SK-N-SH (cell line): ENCODE data around the gene DYRK1A. TPM values are rescaled to one million over a fixed set of nuclear protein-coding genes. Genes with fewer than 3 reads are reported as not detected.

Experiments used
- CTCF ChIA-PET: fragments of 300-600, 350-600 bp; formaldehyde crosslinking; extraction: SDS; loops from one replicate; lab custom pipeline; 2021; lab: Yijun Ruan, JAX
- POLR2A ChIA-PET: fragments of 350-600 bp; sonication (Branson Sonifier 250); formaldehyde crosslinking; extraction: SDS; loops from one replicate; lab custom pipeline; 2020; ENCODE audit warnings: antibody characterized with exemption, inconsistent platforms; lab: Yijun Ruan, JAX
- DNase-seq: peaks from one replicate; pipeline ENCODE4 v3.0.0; 2012
- H2AFZ ChIP-seq: fragments of 200-600 bp; sonication (generic); 2 replicates; pipeline ENCODE4 v1.8.1; 2016; ENCODE audit warnings: antibody characterized with exemption, mild to moderate bottlenecking, low read depth
- H3F3A ChIP-seq: fragments of 200-600 bp; sonication (generic); replicated peaks from 2 replicates; pipeline ENCODE3; 2016; ENCODE audit warnings: antibody characterized with exemption, mild to moderate bottlenecking; ENCODE audit not compliant: insufficient read depth
- H3K27ac ChIP-seq, 2 experiments: fragments of 200-500 bp in 1 of 2; fragments of 200-600 bp in 1 of 2; sonication (Bioruptor generic) in 1 of 2; sonication (generic), shearing (Covaris generic) in 1 of 2; 2 replicates each; pipeline versions ENCODE4 v1.5.1 to v1.6.1; 2014 to 2016; ENCODE audit warnings: low read depth in 2 of 2, inconsistent platforms in 1 of 2, low read length in 1 of 2, mild to moderate bottlenecking in 1 of 2, mixed read lengths in 1 of 2
- H3K27me3 ChIP-seq: fragments of 200-600 bp; sonication (generic), shearing (Covaris generic); 2 replicates; pipeline ENCODE4 v1.6.1; 2016; ENCODE audit warnings: mixed run types; ENCODE audit not compliant: insufficient read depth
- H3K36me3 ChIP-seq, 2 experiments: fragments of 200-500 bp in 1 of 2; fragments of 200-600 bp in 1 of 2; sonication (Bioruptor generic) in 1 of 2; sonication (generic) in 1 of 2; replicated peaks in 1 of 2; 2 replicates each; pipeline versions ENCODE3 to v1.5.1; 2014 to 2016; ENCODE audit warnings: low read length in 1 of 2, mild to moderate bottlenecking in 1 of 2; ENCODE audit not compliant: insufficient read depth in 2 of 2, control insufficient read depth in 1 of 2
- H3K4me1 ChIP-seq, 2 experiments: fragments of 200-500 bp in 1 of 2; fragments of 200-600 bp in 1 of 2; sonication (Bioruptor generic) in 1 of 2; sonication (generic), shearing (Covaris generic) in 1 of 2; 2 replicates each; pipeline versions ENCODE4 v1.5.1 to v1.6.1; 2014 to 2016; ENCODE audit warnings: low read depth in 1 of 2, low read length in 1 of 2, mixed run types in 1 of 2; ENCODE audit not compliant: insufficient read depth in 2 of 2, control insufficient read depth in 1 of 2
- H3K4me2 ChIP-seq: fragments of 200-600 bp; sonication (generic), shearing (Covaris generic); 2 replicates; pipeline ENCODE4 v1.6.1; 2017; ENCODE audit warnings: mixed run types
- H3K4me3 ChIP-seq, 2 experiments: fragments of 200-500 bp in 1 of 2; fragments of 200-600 bp in 1 of 2; sonication (Bioruptor generic) in 1 of 2; sonication (generic), shearing (Covaris generic) in 1 of 2; 2 replicates each; pipeline versions ENCODE4 v1.5.1 to v1.8.1; 2014 to 2016; ENCODE audit warnings: low read depth in 2 of 2, inconsistent platforms in 1 of 2, low read length in 1 of 2, mild to moderate bottlenecking in 1 of 2, mixed read lengths in 1 of 2, moderate library complexity in 1 of 2
- H3K79me2 ChIP-seq: fragments of 200-600 bp; sonication (generic); 2 replicates; pipeline ENCODE4 v1.8.1; 2017; ENCODE audit warnings: mild to moderate bottlenecking; ENCODE audit not compliant: insufficient read depth
- H3K9ac ChIP-seq: fragments of 200-600 bp; sonication (generic); 2 replicates; pipeline ENCODE4 v1.6.1; 2017; ENCODE audit warnings: mixed run types
- H3K9me2 ChIP-seq: fragments of 200-600 bp; sonication (generic); 2 replicates; pipeline ENCODE4 v1.6.1; 2017; ENCODE audit warnings: mixed run types
- H3K9me3 ChIP-seq: fragments of 200-600 bp; sonication (generic); 2 replicates; pipeline ENCODE4 v1.6.1; 2017; ENCODE audit warnings: mixed run types, mild to moderate bottlenecking, moderate library complexity
- H4K20me1 ChIP-seq: fragments of 200-600 bp; sonication (generic); 2 replicates; pipeline ENCODE4 v1.6.1; 2017; ENCODE audit warnings: mild to moderate bottlenecking, mixed run types; ENCODE audit not compliant: insufficient read depth
- CHD2 ChIP-seq: fragments of 150-350 bp; IDR thresholded peaks from 2 replicates; pipeline ENCODE4 v1.6.1; 2018; ENCODE audit warnings: low read length; ENCODE audit not compliant: partially characterized antibody
- ELF1 ChIP-seq: IDR thresholded peaks from 2 replicates; pipeline ENCODE4 v1.4.0; 2012
- FOXJ3 ChIP-seq: sonication (generic); formaldehyde crosslinking; IDR thresholded peaks from 2 replicates; pipeline ENCODE4 v1.5.1; 2020; ENCODE audit warnings: mild to moderate bottlenecking, missing genetic modification reagents
- FOXM1 ChIP-seq: IDR thresholded peaks from 2 replicates; pipeline ENCODE4 v1.4.0; 2012; ENCODE audit warnings: low read depth, mild to moderate bottlenecking
- GABPA ChIP-seq: IDR thresholded peaks from 2 replicates; pipeline ENCODE4 v1.4.0; 2012; ENCODE audit warnings: low read depth, mild to moderate bottlenecking
- GATA2 ChIP-seq: sonication (generic); formaldehyde crosslinking; IDR thresholded peaks from 2 replicates; pipeline ENCODE4 v1.5.0; 2020; ENCODE audit warnings: mild to moderate bottlenecking, missing genetic modification reagents
- JUND ChIP-seq: IDR thresholded peaks from 2 replicates; pipeline ENCODE4 v1.4.0; 2012
- MXI1 ChIP-seq: IDR thresholded peaks from 2 replicates; pipeline ENCODE4 v1.6.1; 2012; ENCODE audit warnings: mild to moderate bottlenecking, low read depth, low read length, improper control_type of control experiment
- NFIC ChIP-seq: IDR thresholded peaks from 2 replicates; pipeline ENCODE4 v1.4.0; 2012; ENCODE audit warnings: borderline replicate concordance
- NRF1 ChIP-seq: IDR thresholded peaks from 2 replicates; pipeline ENCODE4 v1.6.1; 2012; ENCODE audit warnings: low read depth, mild to moderate bottlenecking, low read length
- RXRA ChIP-seq: IDR thresholded peaks from 2 replicates; pipeline ENCODE4 v1.4.0; 2012; ENCODE audit warnings: low read depth, mild to moderate bottlenecking, borderline replicate concordance
- SMC3 ChIP-seq: IDR thresholded peaks from 2 replicates; pipeline ENCODE4 v1.6.1; 2012; ENCODE audit warnings: low read depth, low read length, improper control_type of control experiment
- TEAD4 ChIP-seq: IDR thresholded peaks from 2 replicates; pipeline ENCODE4 v1.4.0; 2012; ENCODE audit warnings: mild to moderate bottlenecking, borderline replicate concordance; ENCODE audit not compliant: insufficient read depth
- YY1 ChIP-seq: IDR thresholded peaks from 2 replicates; pipeline ENCODE4 v1.4.0; 2012; ENCODE audit warnings: low read depth, mild to moderate bottlenecking
- WGBS: methylation state at CpG from one replicate; pipeline ENCODE4 v1.1.6; 2017; ENCODE audit warnings: low lambda C conversion rate; 5-methylcytosine and 5-hydroxymethylcytosine counted together
- polyA plus RNA-seq, 3 experiments: library from polyadenylated mRNA; depleted of rRNA; stranded (reverse); fragments of >200 nt; gene quantifications; 2 replicates each; pipeline ENCODE4 v1.2.3, GENCODE V29; 2012
- TF ChIP-seq, protein P1 (sequence below): fragments of 150-350 bp; IDR thresholded peaks from 2 replicates; pipeline ENCODE4 v1.6.1; 2017; ENCODE audit warnings: antibody characterized with exemption, low read length, low read depth, borderline replicate concordance
- TF ChIP-seq, protein P2 (sequence below): fragments of 150-350 bp; IDR thresholded peaks from 2 replicates; pipeline ENCODE4 v1.6.1; 2016; ENCODE audit warnings: mild to moderate bottlenecking, low read depth, low read length
- TF ChIP-seq, protein P3 (sequence below): IDR thresholded peaks from 2 replicates; pipeline ENCODE4 v1.4.0; 2012; ENCODE audit warnings: low read depth, borderline replicate concordance

DYRK1A gene
- polyA plus RNA-seq, 1 of the 3 experiments (the other 2 are of a cell fraction), result 19.3 TPM

DNA sequence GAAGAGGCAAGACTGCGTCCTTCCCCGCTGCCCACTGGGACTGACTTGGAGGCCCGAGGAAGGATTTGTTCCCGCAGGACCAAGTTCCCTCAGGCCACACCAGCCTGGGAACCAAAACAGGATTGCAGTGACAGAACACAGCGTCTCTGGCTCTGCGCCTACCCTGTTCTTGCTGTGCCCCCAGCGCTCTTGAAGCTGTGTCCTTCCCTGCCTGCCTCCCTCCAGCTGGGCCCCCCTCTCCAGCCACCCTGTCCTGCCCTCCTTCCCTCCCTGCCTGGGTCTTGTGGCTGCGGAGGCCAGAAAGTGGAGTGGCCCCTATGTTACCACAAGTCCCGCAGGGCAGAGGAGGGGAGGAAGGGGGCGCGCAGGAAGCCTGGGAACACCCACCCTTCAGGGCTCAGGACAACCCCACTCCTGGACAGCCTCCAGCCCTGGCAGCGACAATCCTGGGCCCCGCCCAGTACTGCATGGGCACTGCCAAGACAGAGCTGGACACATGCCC, 164.9 kb downstream of the DYRK1A start:
- no peaks in the 10 kb centered on the region for H3K27me3 ChIP-seq
- H3K9me2 ChIP-seq, result no peaks in the 10 kb centered on the region
- no peaks in the 10 kb centered on the region for H3K79me2 ChIP-seq
- no peak overlapping the region for H3K4me3 ChIP-seq
- H3K4me1 ChIP-seq, result peaks cover 0 to 14% of the 10 kb centered on the region in 2 experiments; a peak in 1 of 4 replicates
- no peak for TF ChIP-seq RXRA
- TF ChIP-seq SMC3, result no peak
- TF ChIP-seq NFIC, result no peak
- TF ChIP-seq, protein P1, sequence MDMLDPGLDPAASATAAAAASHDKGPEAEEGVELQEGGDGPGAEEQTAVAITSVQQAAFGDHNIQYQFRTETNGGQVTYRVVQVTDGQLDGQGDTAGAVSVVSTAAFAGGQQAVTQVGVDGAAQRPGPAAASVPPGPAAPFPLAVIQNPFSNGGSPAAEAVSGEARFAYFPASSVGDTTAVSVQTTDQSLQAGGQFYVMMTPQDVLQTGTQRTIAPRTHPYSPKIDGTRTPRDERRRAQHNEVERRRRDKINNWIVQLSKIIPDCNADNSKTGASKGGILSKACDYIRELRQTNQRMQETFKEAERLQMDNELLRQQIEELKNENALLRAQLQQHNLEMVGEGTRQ, result no peak
- no peak for TF ChIP-seq ELF1
- TF ChIP-seq NRF1, result no peak
- TF ChIP-seq TEAD4, result no peak
- TF ChIP-seq JUND, result no peak
- TF ChIP-seq, protein P2, sequence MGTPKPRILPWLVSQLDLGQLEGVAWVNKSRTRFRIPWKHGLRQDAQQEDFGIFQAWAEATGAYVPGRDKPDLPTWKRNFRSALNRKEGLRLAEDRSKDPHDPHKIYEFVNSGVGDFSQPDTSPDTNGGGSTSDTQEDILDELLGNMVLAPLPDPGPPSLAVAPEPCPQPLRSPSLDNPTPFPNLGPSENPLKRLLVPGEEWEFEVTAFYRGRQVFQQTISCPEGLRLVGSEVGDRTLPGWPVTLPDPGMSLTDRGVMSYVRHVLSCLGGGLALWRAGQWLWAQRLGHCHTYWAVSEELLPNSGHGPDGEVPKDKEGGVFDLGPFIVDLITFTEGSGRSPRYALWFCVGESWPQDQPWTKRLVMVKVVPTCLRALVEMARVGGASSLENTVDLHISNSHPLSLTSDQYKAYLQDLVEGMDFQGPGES, result no peak
- no peak for TF ChIP-seq YY1
- no peak for TF ChIP-seq GATA2 (CRISPR knock-in tag)
- no peak for TF ChIP-seq GABPA
- TF ChIP-seq MXI1, result no peak
- TF ChIP-seq FOXJ3 (CRISPR knock-in tag), result no peak
- TF ChIP-seq, protein P3, sequence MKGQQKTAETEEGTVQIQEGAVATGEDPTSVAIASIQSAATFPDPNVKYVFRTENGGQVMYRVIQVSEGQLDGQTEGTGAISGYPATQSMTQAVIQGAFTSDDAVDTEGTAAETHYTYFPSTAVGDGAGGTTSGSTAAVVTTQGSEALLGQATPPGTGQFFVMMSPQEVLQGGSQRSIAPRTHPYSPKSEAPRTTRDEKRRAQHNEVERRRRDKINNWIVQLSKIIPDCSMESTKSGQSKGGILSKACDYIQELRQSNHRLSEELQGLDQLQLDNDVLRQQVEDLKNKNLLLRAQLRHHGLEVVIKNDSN, result no peak
- TF ChIP-seq CHD2, result no peak
- TF ChIP-seq FOXM1, result no peak
- no peak overlapping the region for H2AFZ ChIP-seq
- H3K9me3 ChIP-seq, result no peaks in the 10 kb centered on the region
- no peaks in the 10 kb centered on the region for H4K20me1 ChIP-seq
- ChIA-PET POLR2A (no interaction called here), CTCF (interaction anchor here (1.5 kb wide), 1 partner anchor 27 kb away, joined by 3 read pairs; no protein-coding TSS in a partner anchor)
- H3K36me3 ChIP-seq, result no peaks in the 10 kb centered on the region
- no peak overlapping the region for H3K9ac ChIP-seq
- no peaks in the 10 kb centered on the region for H3F3A ChIP-seq
- H3K27ac ChIP-seq, result no peak overlapping the region
- WGBS, result 52% methylated on average over 9 of the region's 13 CpGs
- no peak overlapping the region for H3K4me2 ChIP-seq
- no peak for DNase-seq
